Neuronal stem cell (in vitro differentiated cells): ENCODE results near the gene SV2A.
"Not testable (repeated sequence)": the region's sequence is repeated elsewhere in the genome, so short reads cannot be mapped to it uniquely, and the experiment has no call there.

ENCODE experiments used
- DNase-seq: peaks from one replicate; pipeline ENCODE4 v3.0.0-alpha.2; 2013; ENCODE audit warnings: low spot score
- H2AFZ ChIP-seq: one replicate; pipeline ENCODE4 v1.6.1; 2013; ENCODE audit warnings: mild to moderate bottlenecking, low read length, inconsistent platforms
- H2AK5ac ChIP-seq: 2 replicates; pipeline ENCODE4 v1.6.1; 2013; ENCODE audit warnings: low read depth, mild to moderate bottlenecking, inconsistent platforms, low read length, moderate library complexity, mixed read lengths
- H2BK120ac ChIP-seq: 2 replicates; pipeline ENCODE4 v1.6.1; 2013; ENCODE audit warnings: low read depth, mild to moderate bottlenecking, inconsistent platforms, low read length, moderate library complexity, mixed read lengths
- H2BK12ac ChIP-seq: one replicate; pipeline ENCODE4 v1.6.1; 2013; ENCODE audit warnings: low read length, inconsistent platforms
- H2BK15ac ChIP-seq: 2 replicates; pipeline ENCODE4 v1.6.1; 2013; ENCODE audit warnings: mild to moderate bottlenecking, low read length, inconsistent platforms, mixed read lengths
- H2BK5ac ChIP-seq: one replicate; pipeline ENCODE4 v1.6.1; 2013; ENCODE audit warnings: inconsistent platforms, mild to moderate bottlenecking, low read length, moderate library complexity
- H3K14ac ChIP-seq: one replicate; pipeline ENCODE4 v1.6.1; 2013; ENCODE audit warnings: low read length, inconsistent platforms
- H3K18ac ChIP-seq: 2 replicates; pipeline ENCODE4 v1.6.1; 2013; ENCODE audit warnings: low read length, inconsistent platforms
- H3K23ac ChIP-seq: 2 replicates; pipeline ENCODE4 v1.6.1; 2013; ENCODE audit warnings: low read depth, mild to moderate bottlenecking, mixed read lengths, low read length, inconsistent platforms; ENCODE audit not compliant: poor library complexity
- H3K27ac ChIP-seq: replicated peaks from 3 replicates; pipeline ENCODE4 v1.5.1; 2013; ENCODE audit warnings: low read length, inconsistent platforms
- H3K27me3 ChIP-seq, 3 experiments: 2 replicates each; pipeline ENCODE4 v1.6.1; 2013; ENCODE audit warnings: low read length in 3 of 3, mild to moderate bottlenecking in 2 of 3, inconsistent platforms in 1 of 3, low read depth in 1 of 3, mixed read lengths in 1 of 3, moderate library complexity in 1 of 3; ENCODE audit not compliant: control insufficient read depth in 3 of 3, insufficient read depth in 3 of 3
- H3K36me3 ChIP-seq, 2 donors: replicated peaks in 1 of 2; 2 replicates each; pipeline ENCODE4 v1.6.1; 2013; ENCODE audit warnings: low read length in 2 of 2; ENCODE audit not compliant: control insufficient read depth in 2 of 2, insufficient read depth in 2 of 2
- H3K4ac ChIP-seq: 2 replicates; pipeline ENCODE4 v1.6.1; 2013; ENCODE audit warnings: inconsistent platforms, mild to moderate bottlenecking, low read length, moderate library complexity
- H3K4me1 ChIP-seq, 2 donors: 1 replicate in 1 of 2; 2 replicates in 1 of 2; pipeline ENCODE4 v1.6.1; 2013; ENCODE audit warnings: low read length in 2 of 2, low read depth in 1 of 2; ENCODE audit not compliant: control insufficient read depth in 2 of 2, insufficient read depth in 1 of 2
- H3K4me2 ChIP-seq: one replicate; pipeline ENCODE4 v1.6.1; 2013; ENCODE audit warnings: mild to moderate bottlenecking, low read length, inconsistent platforms; ENCODE audit not compliant: insufficient read depth, poor library complexity, severe bottlenecking
- H3K4me3 ChIP-seq, 2 donors: 2 replicates each; pipeline ENCODE4 v1.5.1; 2013; ENCODE audit warnings: low read length in 2 of 2, mild to moderate bottlenecking in 2 of 2, inconsistent platforms in 1 of 2, moderate library complexity in 1 of 2
- H3K79me1 ChIP-seq: one replicate; pipeline ENCODE4 v1.6.1; 2013; ENCODE audit warnings: low read depth, mild to moderate bottlenecking, inconsistent platforms, low read length, moderate library complexity
- H3K9ac ChIP-seq: one replicate; pipeline ENCODE4 v1.6.1; 2013; ENCODE audit warnings: mild to moderate bottlenecking, low read depth, low read length, inconsistent platforms; ENCODE audit not compliant: poor library complexity
- H3K9me3 ChIP-seq, 2 donors: replicated peaks in 1 of 2; 2 replicates each; pipeline versions ENCODE3 to v1.6.1; 2013; ENCODE audit warnings: low read length in 2 of 2, mild to moderate bottlenecking in 2 of 2, inconsistent platforms in 1 of 2, low read depth in 1 of 2, mixed read lengths in 1 of 2, moderate library complexity in 1 of 2; ENCODE audit not compliant: control insufficient read depth in 2 of 2, insufficient read depth in 1 of 2
- H4K8ac ChIP-seq: one replicate; pipeline ENCODE4 v1.6.1; 2013; ENCODE audit warnings: low read depth, mild to moderate bottlenecking, inconsistent platforms, low read length, moderate library complexity
- H4K91ac ChIP-seq: one replicate; pipeline ENCODE4 v1.6.1; 2013; ENCODE audit warnings: low read length, low read depth, mild to moderate bottlenecking, inconsistent platforms; ENCODE audit not compliant: poor library complexity
- WGBS, 2 donors: extraction: QIAGEN DNeasy Blood & Tissue Kit; methylation state at CpG; one replicate each; pipeline ENCODE4 v1.1.7; 2013; ENCODE audit warnings: missing lambda C conversion rate in 2 of 2, mixed read lengths in 1 of 2; ENCODE audit not compliant: insufficient read length in 2 of 2, insufficient replicate concordance in 1 of 2; ENCODE audit errors: extremely low coverage in 2 of 2; 5-methylcytosine and 5-hydroxymethylcytosine counted together

SV2A gene

GRCh38 chr1:149860684-149861496 lies 56.8 kb downstream of the SV2A start:
- WGBS, 2 donors, result no CpG with 5 or more reads among the region's 55 CpGs
- not testable (repeated sequence) for H2BK120ac ChIP-seq, H3K9ac ChIP-seq, H3K23ac ChIP-seq, H3K14ac ChIP-seq, H3K79me1 ChIP-seq, H2BK5ac ChIP-seq, H3K4me3 ChIP-seq, H2AK5ac ChIP-seq, H2BK15ac ChIP-seq, H2AFZ ChIP-seq, H3K36me3 ChIP-seq, H4K91ac ChIP-seq, H3K27ac ChIP-seq, H3K4ac ChIP-seq, H3K4me1 ChIP-seq, H4K8ac ChIP-seq, H3K27me3 ChIP-seq, H3K4me2 ChIP-seq, H3K9me3 ChIP-seq, H3K18ac ChIP-seq, H2BK12ac ChIP-seq, DNase-seq

GRCh38 chr1:149860271-149860670 lies 57.4 kb downstream of the SV2A start:
- H2BK12ac ChIP-seq, H2BK15ac ChIP-seq, H2AK5ac ChIP-seq, H3K4me2 ChIP-seq, H3K23ac ChIP-seq, H2AFZ ChIP-seq, H3K4ac ChIP-seq, H3K4me1 ChIP-seq, H3K79me1 ChIP-seq, H3K4me3 ChIP-seq, H3K27ac ChIP-seq, H3K18ac ChIP-seq, H3K36me3 ChIP-seq, H3K9ac ChIP-seq, H4K8ac ChIP-seq, H3K14ac ChIP-seq, H3K27me3 ChIP-seq, DNase-seq, H3K9me3 ChIP-seq, H2BK120ac ChIP-seq, H2BK5ac ChIP-seq, H4K91ac ChIP-seq: not testable (repeated sequence)
- WGBS, 2 donors, result no CpG with 5 or more reads among the region's 15 CpGs
